ENCODE measurements around the gene LIPC. TPM values are rescaled to one million over a fixed set of nuclear protein-coding genes. Genes with fewer than 3 reads are reported as not detected.

LIPC gene
- total and polyA plus RNA-seq, 2 donors = 2.0 to 2.4 TPM

GRCh38 chr15:58462973-58463663 is 31.3 kb downstream of the LIPC start:
- 80% methylated on average over 10 of the region's 10 CpGs for WGBS
- H3K4me3 ChIP-seq (ENCODE audit: low read length in 2 of 2) = no peak overlapping the region

GRCh38 chr15:58463815-58464650 is 32.2 kb downstream of the LIPC start:
- Histone ChIP-seq H3K27me3 (ENCODE audit: control insufficient read depth in 2 of 2, insufficient read depth in 1 of 2, low read length in 1 of 2) (no peaks in the 10 kb centered on the region), H3K36me3 (ENCODE audit: control insufficient read depth in 2 of 2, insufficient read depth in 2 of 2, low read length in 1 of 2) (no peaks in the 10 kb centered on the region), H3K4me1 (ENCODE audit: control insufficient read depth in 2 of 2, insufficient read depth in 2 of 2, low read length in 2 of 2) (peaks cover 32 to 71% of the 10 kb centered on the region in 2 donors), H3K27ac (ENCODE audit: low read depth in 1 of 2, low read length in 1 of 2) (peak overlapping the region in 1 of 2 donors; percentile 59), H3K4me3 (ENCODE audit: low read length in 2 of 2) (no peak overlapping the region), H3K9me3 (ENCODE audit: control insufficient read depth in 2 of 2, insufficient read depth in 1 of 2, low read length in 1 of 2) (peaks cover 0 to 7% of the 10 kb centered on the region in 2 donors)
- DNase-seq (ENCODE audit: low read depth in 6 of 9, low spot score in 9 of 9) = peak in 7 of 9 donors; percentile 69 to 93 (median 80)
- 24% methylated on average over 6 of the region's 6 CpGs for WGBS

More at GRCh38 chr15:58462973-58463663, 31.3 kb downstream of the LIPC start:
- DNase-seq (ENCODE audit: low read depth in 6 of 9, low spot score in 9 of 9) = no peak
- Histone ChIP-seq H3K4me1 (ENCODE audit: control insufficient read depth in 2 of 2, insufficient read depth in 2 of 2, low read length in 2 of 2) (peaks cover 41 to 79% of the 10 kb centered on the region in 2 donors), H3K27me3 (ENCODE audit: control insufficient read depth in 2 of 2, insufficient read depth in 1 of 2, low read length in 1 of 2) (no peaks in the 10 kb centered on the region), H3K9me3 (ENCODE audit: control insufficient read depth in 2 of 2, insufficient read depth in 1 of 2, low read length in 1 of 2) (peaks cover 0 to 6% of the 10 kb centered on the region in 2 donors), H3K36me3 (ENCODE audit: control insufficient read depth in 2 of 2, insufficient read depth in 2 of 2, low read length in 1 of 2) (no peaks in the 10 kb centered on the region), H3K27ac (ENCODE audit: low read depth in 1 of 2, low read length in 1 of 2) (peak overlapping the region; percentile 31 to 59)

DNA sequence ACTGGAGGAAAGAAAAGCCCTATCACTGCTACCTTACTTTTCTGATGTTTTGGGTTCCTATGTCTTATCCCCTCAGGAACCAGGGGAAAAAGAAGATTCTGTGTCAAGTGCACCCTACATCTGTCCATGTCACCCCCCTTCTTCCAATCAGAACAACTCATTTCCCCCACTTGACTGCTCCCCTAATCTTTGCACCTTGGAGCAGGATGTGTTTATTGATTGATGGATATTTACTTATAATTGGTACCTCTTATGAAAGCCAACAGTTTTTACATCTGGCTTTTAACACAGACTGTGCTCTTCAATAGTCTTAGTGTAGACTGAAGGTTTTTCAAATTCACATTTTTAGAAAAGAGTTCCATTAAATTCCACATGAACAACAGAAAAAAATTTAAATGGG is 33.3 kb downstream of the LIPC start:
- H3K4me1 ChIP-seq (ENCODE audit: control insufficient read depth in 2 of 2, insufficient read depth in 2 of 2, low read length in 2 of 2) = peaks cover 23 to 65% of the 10 kb centered on the region in 2 donors
- H3K9me3 ChIP-seq (ENCODE audit: control insufficient read depth in 2 of 2, insufficient read depth in 1 of 2, low read length in 1 of 2) = peaks cover 0 to 7% of the 10 kb centered on the region in 2 donors
- H3K36me3 ChIP-seq (ENCODE audit: control insufficient read depth in 2 of 2, insufficient read depth in 2 of 2, low read length in 1 of 2) = no peaks in the 10 kb centered on the region
- DNase-seq (ENCODE audit: low read depth in 6 of 9, low spot score in 9 of 9) = no peak
- no peak overlapping the region for H3K27ac ChIP-seq (ENCODE audit: low read depth in 1 of 2, low read length in 1 of 2)
- H3K27me3 ChIP-seq (ENCODE audit: control insufficient read depth in 2 of 2, insufficient read depth in 1 of 2, low read length in 1 of 2) = no peaks in the 10 kb centered on the region
- no peak overlapping the region for H3K4me3 ChIP-seq (ENCODE audit: low read length in 2 of 2)

GRCh38 chr15:58465866-58466517 is 34.2 kb downstream of the LIPC start:
- H3K36me3 ChIP-seq (ENCODE audit: control insufficient read depth in 2 of 2, insufficient read depth in 2 of 2, low read length in 1 of 2) = no peaks in the 10 kb centered on the region
- peaks cover 20 to 59% of the 10 kb centered on the region in 2 donors for H3K4me1 ChIP-seq (ENCODE audit: control insufficient read depth in 2 of 2, insufficient read depth in 2 of 2, low read length in 2 of 2)
- no peak overlapping the region for H3K27ac ChIP-seq (ENCODE audit: low read depth in 1 of 2, low read length in 1 of 2)
- DNase-seq (ENCODE audit: low read depth in 6 of 9, low spot score in 9 of 9) = no peak
- no peak overlapping the region for H3K4me3 ChIP-seq (ENCODE audit: low read length in 2 of 2)
- no peaks in the 10 kb centered on the region for H3K27me3 ChIP-seq (ENCODE audit: control insufficient read depth in 2 of 2, insufficient read depth in 1 of 2, low read length in 1 of 2)
- WGBS = 96% methylated on average over 7 of the region's 7 CpGs
- H3K9me3 ChIP-seq (ENCODE audit: control insufficient read depth in 2 of 2, insufficient read depth in 1 of 2, low read length in 1 of 2) = peaks cover 0 to 3% of the 10 kb centered on the region in 2 donors

DNA sequence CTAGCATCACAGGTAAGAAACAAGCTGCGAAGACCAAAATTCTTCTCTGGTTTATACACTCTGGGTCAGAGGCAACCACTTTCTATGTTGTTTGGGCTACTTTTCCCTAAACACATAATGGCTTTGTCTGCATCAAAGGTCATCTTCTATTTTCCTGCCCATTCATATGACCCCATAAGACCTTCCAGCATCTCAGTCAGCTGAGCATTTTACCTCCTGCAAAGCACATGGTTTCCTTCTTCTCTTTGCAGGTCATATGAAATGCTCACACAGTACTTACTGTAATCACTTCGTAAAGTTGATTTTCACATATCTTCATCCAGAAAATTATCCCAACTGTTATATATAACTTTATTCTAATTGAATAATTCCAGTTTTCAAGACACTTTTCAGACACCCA is 34.8 kb downstream of the LIPC start:
- Histone ChIP-seq H3K4me1 (ENCODE audit: control insufficient read depth in 2 of 2, insufficient read depth in 2 of 2, low read length in 2 of 2) (peaks cover 20 to 59% of the 10 kb centered on the region in 2 donors), H3K9me3 (ENCODE audit: control insufficient read depth in 2 of 2, insufficient read depth in 1 of 2, low read length in 1 of 2) (peaks cover 0 to 3% of the 10 kb centered on the region in 2 donors), H3K36me3 (ENCODE audit: control insufficient read depth in 2 of 2, insufficient read depth in 2 of 2, low read length in 1 of 2) (no peaks in the 10 kb centered on the region), H3K27ac (ENCODE audit: low read depth in 1 of 2, low read length in 1 of 2) (no peak overlapping the region), H3K4me3 (ENCODE audit: low read length in 2 of 2) (no peak overlapping the region), H3K27me3 (ENCODE audit: control insufficient read depth in 2 of 2, insufficient read depth in 1 of 2, low read length in 1 of 2) (no peaks in the 10 kb centered on the region)
- no peak for DNase-seq (ENCODE audit: low read depth in 6 of 9, low spot score in 9 of 9)
- WGBS = 99% methylated on average over 2 of the region's 2 CpGs

DNA sequence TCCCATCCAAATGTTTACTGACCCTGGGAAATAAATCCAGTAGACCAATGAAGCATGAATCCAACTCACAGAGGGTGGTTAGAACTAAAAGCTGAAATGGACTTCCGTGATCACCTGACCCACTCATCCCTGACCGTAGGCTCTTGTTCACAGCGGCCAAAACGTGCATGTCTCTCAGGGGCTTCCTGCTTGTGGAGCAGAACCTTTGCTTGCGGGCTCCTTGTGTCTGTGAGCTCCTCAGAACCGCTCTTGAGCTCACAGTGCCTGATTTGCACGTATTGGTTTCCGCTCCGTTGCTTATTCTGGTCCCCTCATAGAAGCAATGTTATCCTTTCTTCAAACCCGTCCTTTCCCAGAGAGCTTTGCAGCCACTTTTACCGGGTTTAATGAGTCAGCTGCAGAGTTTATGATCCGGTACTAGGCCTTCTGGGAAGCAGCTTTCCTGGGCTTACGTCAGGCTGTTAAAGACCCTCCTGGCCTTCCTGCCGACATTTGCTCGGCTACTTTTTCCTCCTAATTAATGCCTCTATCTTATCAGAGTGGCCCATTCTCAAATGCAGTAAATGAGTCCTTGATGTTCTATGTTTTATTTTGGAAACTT is 35.4 kb downstream of the LIPC start:
- H3K4me3 ChIP-seq (ENCODE audit: low read length in 2 of 2) = no peak overlapping the region
- 94% methylated on average over 15 of the region's 15 CpGs for whole genome bisulfite sequencing

GRCh38 chr15:58467722-58468423 is 36.1 kb downstream of the LIPC start:
- H3K27me3 ChIP-seq (ENCODE audit: control insufficient read depth in 2 of 2, insufficient read depth in 1 of 2, low read length in 1 of 2) = no peaks in the 10 kb centered on the region
- no peak for DNase-seq (ENCODE audit: low read depth in 6 of 9, low spot score in 9 of 9)
- H3K27ac ChIP-seq (ENCODE audit: low read depth in 1 of 2, low read length in 1 of 2) = no peak overlapping the region
- 97% methylated on average over 9 of the region's 9 CpGs for WGBS
- H3K4me3 ChIP-seq (ENCODE audit: low read length in 2 of 2) = no peak overlapping the region
- H3K4me1 ChIP-seq (ENCODE audit: control insufficient read depth in 2 of 2, insufficient read depth in 2 of 2, low read length in 2 of 2) = peaks cover 14 to 59% of the 10 kb centered on the region in 2 donors
- H3K9me3 ChIP-seq (ENCODE audit: control insufficient read depth in 2 of 2, insufficient read depth in 1 of 2, low read length in 1 of 2) = peaks cover 0 to 3% of the 10 kb centered on the region in 2 donors
- H3K36me3 ChIP-seq (ENCODE audit: control insufficient read depth in 2 of 2, insufficient read depth in 2 of 2, low read length in 1 of 2) = no peaks in the 10 kb centered on the region

More for the DNA sequence above, 35.4 kb downstream of the LIPC start:
- Histone ChIP-seq H3K4me1 (ENCODE audit: control insufficient read depth in 2 of 2, insufficient read depth in 2 of 2, low read length in 2 of 2) (peaks cover 15 to 59% of the 10 kb centered on the region in 2 donors), H3K27me3 (ENCODE audit: control insufficient read depth in 2 of 2, insufficient read depth in 1 of 2, low read length in 1 of 2) (no peaks in the 10 kb centered on the region), H3K36me3 (ENCODE audit: control insufficient read depth in 2 of 2, insufficient read depth in 2 of 2, low read length in 1 of 2) (no peaks in the 10 kb centered on the region), H3K27ac (ENCODE audit: low read depth in 1 of 2, low read length in 1 of 2) (no peak overlapping the region), H3K9me3 (ENCODE audit: control insufficient read depth in 2 of 2, insufficient read depth in 1 of 2, low read length in 1 of 2) (peaks cover 0 to 3% of the 10 kb centered on the region in 2 donors)
- DNase-seq (ENCODE audit: low read depth in 6 of 9, low spot score in 9 of 9) = no peak
